Lung (tissue), 12 donors: ENCODE data around the gene IKBKE. TPM values are rescaled to one million over a fixed set of nuclear protein-coding genes. Genes with fewer than 3 reads are reported as not detected.

Source experiments
- ATAC-seq: fragments of 200-7000 bp; cut with Tn5 transposase; one replicate; pipeline ENCODE4 v1.9.1; 2020; ENCODE audit warnings: moderate number of reproducible peaks; ENCODE audit not compliant: insufficient read depth, low FRiP score
- DNase-seq, 3 donors: peaks; one replicate each; pipeline ENCODE4 v3.0.0-alpha.2; 2013 to 2017
- H3K27ac ChIP-seq, 2 donors: one replicate each; pipeline ENCODE4 v1.5.1; 2013; ENCODE audit warnings: mild to moderate bottlenecking in 2 of 2, moderate library complexity in 2 of 2, control low read depth in 1 of 2, inconsistent platforms in 1 of 2, low read depth in 1 of 2, low read length in 1 of 2
- H3K27me3 ChIP-seq, 3 donors: one replicate each; pipeline ENCODE4 v1.5.1; 2013; ENCODE audit warnings: low read length in 2 of 3; ENCODE audit not compliant: control insufficient read depth in 3 of 3, insufficient read depth in 3 of 3
- H3K36me3 ChIP-seq, 4 donors: one replicate each; pipeline ENCODE4 v1.5.1; 2013; ENCODE audit warnings: low read length in 4 of 4, mild to moderate bottlenecking in 1 of 4, moderate library complexity in 1 of 4; ENCODE audit not compliant: control insufficient read depth in 4 of 4, insufficient read depth in 4 of 4
- H3K4me1 ChIP-seq, 5 donors: one replicate each; pipeline ENCODE4 v1.5.1; 2013; ENCODE audit warnings: low read length in 5 of 5, mild to moderate bottlenecking in 2 of 5, moderate library complexity in 1 of 5; ENCODE audit not compliant: control insufficient read depth in 5 of 5, insufficient read depth in 5 of 5
- H3K4me3 ChIP-seq: one replicate; pipeline ENCODE4 v1.5.1; 2013; ENCODE audit warnings: mild to moderate bottlenecking, control low read depth, moderate library complexity
- H3K9ac ChIP-seq, 2 donors: one replicate each; pipeline ENCODE4 v1.5.1; 2013; ENCODE audit warnings: low read length in 2 of 2, control low read depth in 1 of 2; ENCODE audit not compliant: insufficient read depth in 1 of 2
- H3K9me3 ChIP-seq, 4 donors: one replicate each; pipeline ENCODE4 v1.5.1; 2013; ENCODE audit warnings: low read length in 3 of 4, mild to moderate bottlenecking in 1 of 4, moderate library complexity in 1 of 4; ENCODE audit not compliant: control insufficient read depth in 4 of 4, insufficient read depth in 3 of 4
- CTCF ChIP-seq: IDR thresholded peaks from 2 replicates; pipeline ENCODE4 v1.5.1; 2012; ENCODE audit warnings: mild to moderate bottlenecking; ENCODE audit errors: control extremely low read depth, extremely low read depth
- WGBS, 2 donors: extraction: QIAGEN DNeasy Blood & Tissue Kit; methylation state at CpG; one replicate each; pipeline ENCODE4 v1.1.7; 2013; 5-methylcytosine and 5-hydroxymethylcytosine counted together
- polyA plus RNA-seq, 2 donors: library from polyadenylated mRNA; stranded (reverse); fragments of 200-250 nt; gene quantifications; one replicate each; pipeline ENCODE4 v1.2.1, GENCODE V29; 2013
- total RNA-seq, 2 donors: library from RNA; depleted of rRNA in 1 of 2; stranded (reverse); fragments of >200 nt in 1 of 2; gene quantifications; one replicate each; pipeline ENCODE4 v1.2.1, GENCODE V29; 2014 to 2021
- donor health status: control.
- donor health status: control.
- donor health status: Bipolar disorder and iron deficiency.
- donor health status: healthy.
- donor health status: DM: yes; HTN: yes; CAD: no.

IKBKE gene
- total and polyA plus RNA-seq, 4 donors: 6.1 to 17.1 (median 11.7) TPM

- Histone ChIP-seq H3K27me3 (no peaks in the 10 kb centered on the region), H3K27ac (no peak overlapping the region), H3K9me3 (no peaks in the 10 kb centered on the region), H3K36me3 (peaks cover 0 to 10% (median 5%) of the 10 kb centered on the region in 4 donors), H3K4me1 (peaks cover 0 to 17% (median 7%) of the 10 kb centered on the region in 5 donors), H3K4me3 (no peak overlapping the region), H3K9ac (no peak overlapping the region)
- WGBS, 2 donors: 83 to 89% methylated on average over 12 of the region's 12 CpGs
- no peak for TF ChIP-seq CTCF
- ATAC-seq (no peak), DNase-seq (no peak)
These were observed 20.6 kb downstream of the IKBKE start for GRCh38 chr1:206490771-206491405.

DNA sequence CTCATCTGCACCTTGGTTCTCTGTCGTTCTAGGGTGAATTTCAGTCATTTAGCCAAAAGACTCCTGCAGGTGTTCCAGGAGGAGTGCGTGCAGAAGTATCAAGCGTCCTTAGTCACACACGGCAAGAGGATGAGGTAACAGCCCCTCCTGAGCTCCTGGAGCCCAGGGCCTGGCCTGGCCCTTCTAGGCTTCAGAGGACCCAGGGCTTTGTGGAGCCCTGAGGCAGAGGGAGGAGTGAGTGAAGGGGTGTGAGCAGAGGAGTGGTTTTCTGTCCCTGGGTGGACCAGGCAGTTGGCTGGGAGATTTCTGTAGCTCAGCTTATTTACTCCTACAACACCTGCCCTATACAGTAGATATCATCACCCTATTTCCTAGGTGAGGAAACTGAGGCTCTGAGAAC is 21.3 kb downstream of the IKBKE start:
- no peak for TF ChIP-seq CTCF
- no peak for ATAC-seq
- Histone ChIP-seq H3K4me3 (no peak overlapping the region), H3K36me3 (peaks cover 0 to 10% (median 5%) of the 10 kb centered on the region in 4 donors), H3K4me1 (peaks cover 0 to 24% (median 15%) of the 10 kb centered on the region in 5 donors), H3K27me3 (no peaks in the 10 kb centered on the region), H3K9ac (no peak overlapping the region), H3K9me3 (no peaks in the 10 kb centered on the region), H3K27ac (no peak overlapping the region)
- WGBS, 2 donors: 92 to 93% methylated on average over 4 of the region's 4 CpGs
- DNase-seq: no peak

DNA sequence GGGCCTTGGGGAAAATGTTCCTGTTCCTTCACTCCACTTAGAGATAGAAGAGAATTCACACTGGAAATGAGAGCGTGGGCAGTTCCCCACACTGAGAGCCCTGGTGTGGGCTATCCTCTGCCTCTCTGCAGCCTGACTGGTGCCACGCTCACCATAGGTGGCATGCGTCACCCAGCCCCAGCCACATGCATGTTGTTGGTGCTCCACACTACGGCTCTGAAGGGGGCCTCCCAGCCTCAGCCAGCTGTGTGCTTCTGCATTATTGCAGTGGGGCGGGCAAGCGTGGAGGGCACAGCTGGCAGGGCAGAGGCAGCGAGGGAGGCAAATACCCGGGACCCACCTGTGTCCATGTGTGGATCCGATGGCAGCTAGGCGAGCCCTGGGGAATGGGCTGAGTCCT is 22.3 kb downstream of the IKBKE start:
- Histone ChIP-seq H3K4me3 (no peak overlapping the region), H3K27ac (no peak overlapping the region), H3K4me1 (peaks cover 0 to 25% (median 15%) of the 10 kb centered on the region in 5 donors), H3K9ac (no peak overlapping the region), H3K9me3 (no peaks in the 10 kb centered on the region), H3K27me3 (no peaks in the 10 kb centered on the region), H3K36me3 (peaks cover 0 to 10% (median 5%) of the 10 kb centered on the region in 4 donors)
- DNase-seq (no peak), ATAC-seq (no peak)
- WGBS, 2 donors: 95 to 97% methylated on average over 8 to 10 of the region's 10 CpGs
- no peak for TF ChIP-seq CTCF

- WGBS, 2 donors: 95 to 97% methylated on average over 9 of the region's 9 CpGs
- peaks cover 0 to 25% (median 15%) of the 10 kb centered on the region in 5 donors for H3K4me1 ChIP-seq
- no peaks in the 10 kb centered on the region for H3K9me3 ChIP-seq
- no peak overlapping the region for H3K9ac ChIP-seq
- DNase-seq (no peak), ATAC-seq (no peak)
- no peak for TF ChIP-seq CTCF
- peaks cover 0 to 10% (median 5%) of the 10 kb centered on the region in 4 donors for H3K36me3 ChIP-seq
- H3K27me3 ChIP-seq: no peaks in the 10 kb centered on the region
- H3K27ac ChIP-seq: no peak overlapping the region
- H3K4me3 ChIP-seq: no peak overlapping the region
These were observed 23.0 kb downstream of the IKBKE start for GRCh38 chr1:206493279-206493678.
